Uterus (tissue), 2 donors: Measurements from ENCODE around the gene SORBS1.

ENCODE experiments used
- CTCF ChIP-seq, 4 experiments: fragments of 200-600 bp in 2 of 4; fragments of 450-650 bp in 2 of 4; sonication (generic) in 2 of 4; IDR thresholded peaks; one replicate each; pipeline ENCODE4 v1.5.1; 2016 to 2019; ENCODE audit warnings: antibody characterized with exemption in 4 of 4, mild to moderate bottlenecking in 2 of 4, moderate library complexity in 1 of 4
- POLR2A ChIP-seq, 2 donors: fragments of 450-650 bp; IDR thresholded peaks; one replicate each; pipeline ENCODE4 v1.6.1; 2016; ENCODE audit warnings: antibody characterized with exemption in 2 of 2, mild to moderate bottlenecking in 1 of 2, moderate library complexity in 1 of 2

- peak in 2 of 4 experiments; percentile 15 to 21 for TF ChIP-seq CTCF (IDR thresholded peaks at IDR 0.05)
- TF ChIP-seq POLR2A (IDR thresholded peaks at IDR 0.05): no peak
These were observed 169.5 kb downstream of the SORBS1 start for GRCh38 chr10:95391581-95392216.
